K562 (cell line): ENCODE data around the gene ARHGEF1. TPM values are rescaled to one million over a fixed set of nuclear protein-coding genes. Genes with fewer than 3 reads are reported as not detected.

Source experiments
- CREB5 ChIP-seq: fragments of 250-450 bp; sonication (Bioruptor Pico); IDR thresholded peaks from 2 replicates; pipeline ENCODE4 v1.5.0; 2020; ENCODE audit warnings: mild to moderate bottlenecking
- E2F1 ChIP-seq: sonication (generic); formaldehyde crosslinking; IDR thresholded peaks from 2 replicates; pipeline ENCODE4 v1.8.1; 2023; ENCODE audit warnings: mild to moderate bottlenecking, missing genetic modification reagents, moderate library complexity
- KLF1 ChIP-seq: fragments of 450-650 bp; IDR thresholded peaks from 2 replicates; pipeline ENCODE4 v1.6.1; 2016; ENCODE audit warnings: missing genetic modification characterization, missing compliant biosample characterization
- MTA1 ChIP-seq: fragments of 450-650 bp; IDR thresholded peaks from 2 replicates; pipeline ENCODE4 v1.6.1; 2017; ENCODE audit warnings: borderline replicate concordance
- MXD1 ChIP-seq: fragments of 250-450 bp; sonication (Bioruptor Pico); IDR thresholded peaks from 2 replicates; pipeline ENCODE4 v1.8.0; 2021; ENCODE audit warnings: borderline replicate concordance, mild to moderate bottlenecking, moderate library complexity; ENCODE audit not compliant: poor library complexity, severe bottlenecking
- SNRNP70 ChIP-seq: fragments of 200-400 bp; formaldehyde crosslinking; optimal IDR thresholded peaks from 2 replicates; pipeline ENCODE3; 2017; ENCODE audit warnings: low read depth, low read length
- ZBTB40 ChIP-seq, 2 experiments: fragments of 450-650 bp in 1 of 2; sonication (generic) in 1 of 2; formaldehyde crosslinking in 1 of 2; IDR thresholded peaks; 2 replicates each; pipeline versions ENCODE4 v1.7.1 to v1.9.0; 2016 to 2022; ENCODE audit warnings: inconsistent platforms in 1 of 2, mild to moderate bottlenecking in 1 of 2, missing genetic modification reagents in 1 of 2
- ZNF518B ChIP-seq: fragments of 250-450 bp; sonication (Bioruptor Pico); IDR thresholded peaks from 2 replicates; pipeline ENCODE4 v1.5.0; 2021; ENCODE audit warnings: mild to moderate bottlenecking, moderate library complexity
- ZZZ3 ChIP-seq: fragments of 450-650 bp; IDR thresholded peaks from 2 replicates; pipeline ENCODE4 v1.6.1; 2016; ENCODE audit warnings: antibody characterized with exemption, mild to moderate bottlenecking, moderate library complexity
- polyA plus RNA-seq, 8 experiments: library from polyadenylated mRNA; depleted of rRNA in 4 of 8; stranded (reverse) in 5 of 8; unstranded in 3 of 8; fragments of >200 nt; fragmentation: Nextera tagmentation in 2 of 8; fragmentation: Illumina TruSeq in 1 of 8; extraction: Ambion mirVana in 2 of 8; extraction: Trizol in 1 of 8; gene quantifications; 2 replicates each; pipeline versions ENCODE4 v1.2.1 to v1.2.3, GENCODE V29; 2011 to 2014; ENCODE audit warnings: inconsistent platforms in 1 of 8, missing spikeins in 1 of 8
- total RNA-seq, 7 experiments: library from RNA; depleted of rRNA in 6 of 7; stranded (reverse); fragments of >200 nt in 6 of 7; fragmentation: Illumina TruSeq in 2 of 7; extraction: Trizol in 2 of 7; gene quantifications; 2 replicates each; pipeline versions ENCODE4 v1.2.1 to v1.2.3, GENCODE V29; 2011 to 2021; ENCODE audit warnings: low replicate concordance in 1 of 7

ARHGEF1 gene
- total and polyA plus RNA-seq, 9 of the 15 experiments (the other 6 are each of a cell fraction or from before 2014, with no cell fraction given) = 1.9 to 149 (median 29.8) TPM

GRCh38 chr19:41859618-41860418 lies 23.2 kb upstream of the ARHGEF1 start, which contains the start of gene RPS19 (continued):
- TF ChIP-seq ZBTB40 (IDR thresholded peaks at IDR 0.05) (peak; percentile 98), ZBTB40 (CRISPR knock-in tag; IDR thresholded peaks at IDR 0.05) (no peak), MTA1 (peak; percentile 96), ZNF518B (CRISPR knock-in tag) (no peak), SNRNP70 (no peak), ZZZ3 (peak; percentile 78; the same call in 1 of the 2 replicates), KLF1 (peak; percentile 88), MXD1 (CRISPR knock-in tag) (peak; percentile 90), E2F1 (CRISPR knock-in tag) (peak; percentile 79; the same call in 1 of the 2 replicates), CREB5 (CRISPR knock-in tag) (no peak)
